ENCODE measurements around the gene OPALIN. TPM values are rescaled to one million over a fixed set of nuclear protein-coding genes. Genes with fewer than 3 reads are reported as not detected.
"Not testable (repeated sequence)": the region's sequence is repeated elsewhere in the genome, so short reads cannot be mapped to it uniquely, and the experiment has no call there.

Gene OPALIN
- total RNA-seq, 1 experiment from 2014 or later = not detected

DNA sequence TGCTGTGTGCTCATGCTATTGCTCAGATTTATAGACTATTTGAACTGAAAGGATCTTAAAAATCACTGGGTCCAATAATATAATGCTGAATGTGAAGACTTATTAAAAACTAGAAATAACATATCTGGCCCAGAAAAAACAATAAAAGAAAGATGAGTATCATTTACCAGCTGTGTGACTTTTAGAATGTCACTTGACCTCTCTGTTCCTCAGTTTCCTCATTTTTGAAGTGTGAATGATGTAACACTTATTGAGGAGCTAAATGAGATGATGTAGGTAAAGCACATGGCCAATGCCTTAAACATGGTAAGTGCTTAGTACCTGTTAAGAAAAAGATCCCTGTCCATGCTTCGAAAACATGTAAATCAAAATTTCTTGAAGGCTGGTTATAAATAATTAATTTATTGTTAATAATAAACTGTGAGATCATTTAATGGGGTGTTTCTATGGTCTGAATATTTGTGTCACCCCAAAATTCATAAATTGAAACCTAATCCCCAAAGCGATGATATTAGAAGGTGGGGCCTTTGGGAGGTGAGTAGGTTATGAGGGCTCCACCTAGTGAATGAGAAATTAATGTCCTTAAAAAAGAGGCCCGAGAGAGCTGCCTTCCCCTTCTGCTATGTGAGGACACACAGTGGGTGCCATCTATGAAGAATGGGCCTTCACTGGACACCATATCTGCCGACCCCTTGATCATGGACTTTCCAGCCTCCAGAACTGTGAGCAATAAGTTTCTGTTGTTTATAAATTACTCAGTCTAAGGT is 41.6 kb downstream of the OPALIN start:
- in situ Hi-C loops (cut with HindIII; ENCODE audit: low pct_unique_long_range_greater_than_20kb, low sequenced_read_pairs) = no loop called here
- no peak for DNase-seq (ENCODE audit: low read depth)

DNA sequence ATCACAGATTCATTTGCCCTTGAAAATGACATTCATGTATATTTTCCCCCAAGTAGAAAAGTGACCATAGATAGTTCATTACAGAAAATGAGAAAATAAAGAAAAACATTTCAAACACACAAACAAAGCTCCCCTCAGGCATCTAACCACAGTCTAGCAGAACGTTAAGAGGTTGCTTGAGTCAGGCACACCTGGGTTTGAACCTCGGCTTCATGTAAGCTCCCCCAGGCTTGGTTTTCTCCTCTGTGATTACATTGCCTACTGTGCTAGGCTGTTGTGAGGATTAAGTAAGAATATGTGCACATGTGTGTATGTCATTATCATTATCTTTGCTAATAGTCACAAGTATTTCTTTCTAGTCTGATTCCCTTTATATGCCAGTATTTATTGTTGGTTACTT is 45.5 kb downstream of the OPALIN start:
- no peak for DNase-seq (ENCODE audit: low read depth)
- in situ Hi-C loops (cut with HindIII; ENCODE audit: low pct_unique_long_range_greater_than_20kb, low sequenced_read_pairs) = no loop called here

DNA sequence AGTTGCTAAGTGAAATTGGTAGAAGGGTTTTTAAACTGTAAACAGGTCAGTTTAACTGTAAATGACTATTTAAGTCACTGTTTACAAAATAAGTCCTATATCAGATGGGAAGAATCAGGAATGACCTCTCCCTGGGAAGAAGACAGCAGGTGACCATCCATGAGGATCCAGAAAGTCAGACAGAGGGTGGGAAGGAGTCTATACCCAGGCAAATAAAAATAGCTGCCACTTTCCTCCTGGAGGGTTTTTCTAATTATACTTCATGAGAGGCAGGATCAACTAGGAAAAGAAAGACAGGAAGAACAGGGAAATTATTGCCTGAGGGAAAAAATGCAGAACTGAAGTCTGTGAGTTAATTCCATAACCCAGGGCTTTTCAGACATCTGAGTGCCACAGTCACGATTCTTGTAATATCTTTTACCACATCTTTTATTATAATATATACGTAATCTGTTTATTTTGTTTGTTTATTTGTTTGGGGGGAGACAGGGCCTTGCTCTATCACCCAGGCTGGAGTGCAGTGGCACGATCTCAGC is 47.6 kb downstream of the OPALIN start:
- in situ Hi-C loops (cut with HindIII; ENCODE audit: low pct_unique_long_range_greater_than_20kb, low sequenced_read_pairs) = no loop called here
- no peak for DNase-seq (ENCODE audit: low read depth)

DNA sequence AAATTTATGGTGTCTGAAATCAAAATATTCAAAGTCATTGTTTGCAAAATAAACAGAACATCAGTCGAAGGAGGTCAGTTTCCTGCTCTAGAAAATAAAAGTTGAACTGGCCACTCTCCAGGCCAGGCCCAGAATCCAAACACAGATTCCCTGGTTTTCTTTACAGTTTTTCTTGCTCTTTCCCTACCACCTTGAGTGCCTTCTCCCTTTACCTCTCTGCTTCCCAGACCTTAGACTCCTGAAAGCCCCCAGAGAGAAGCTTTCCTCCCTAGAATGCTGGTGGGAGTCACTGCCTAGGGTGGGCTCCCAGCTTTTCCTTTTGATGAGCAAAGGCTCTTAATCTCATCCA is 48.5 kb downstream of the OPALIN start:
- no peak for DNase-seq (ENCODE audit: low read depth)
- in situ Hi-C loops (cut with HindIII; ENCODE audit: low pct_unique_long_range_greater_than_20kb, low sequenced_read_pairs) = no loop called here

DNA sequence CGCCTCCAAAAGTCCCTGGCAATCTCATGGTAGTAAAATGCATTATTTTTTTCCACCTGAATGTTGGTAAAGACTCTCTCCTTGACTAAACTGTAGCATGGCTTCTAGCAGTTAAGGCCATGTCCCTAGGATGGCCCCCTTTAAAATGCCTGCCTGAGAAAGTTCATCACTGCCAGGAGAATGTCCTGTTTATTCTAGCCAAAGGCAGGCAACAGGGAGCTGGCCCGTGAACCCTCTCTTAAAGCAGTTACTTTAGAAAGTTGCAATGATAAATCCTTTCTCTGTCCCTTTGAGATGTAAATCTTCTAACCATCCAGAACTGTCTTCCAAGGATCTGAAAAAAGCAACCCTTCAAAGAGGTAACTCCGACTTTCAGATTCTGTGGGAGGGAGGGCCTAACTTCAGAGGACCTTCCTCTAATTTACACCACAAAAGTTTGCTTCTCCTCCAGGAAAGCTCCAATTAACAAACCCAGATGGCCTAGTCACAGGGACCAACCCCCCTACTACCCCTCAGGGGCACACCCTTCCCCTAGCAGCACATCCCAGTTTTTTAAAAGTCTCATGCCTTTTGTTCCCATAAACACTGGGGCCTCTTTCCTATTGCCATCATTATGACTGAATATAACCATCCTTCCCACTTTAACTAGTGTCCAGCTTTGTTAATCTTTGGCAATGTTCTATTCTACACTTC is 49.0 kb downstream of the OPALIN start:
- no peak for DNase-seq (ENCODE audit: low read depth)
- in situ Hi-C loops (cut with HindIII; ENCODE audit: low pct_unique_long_range_greater_than_20kb, low sequenced_read_pairs) = no loop called here

DNA sequence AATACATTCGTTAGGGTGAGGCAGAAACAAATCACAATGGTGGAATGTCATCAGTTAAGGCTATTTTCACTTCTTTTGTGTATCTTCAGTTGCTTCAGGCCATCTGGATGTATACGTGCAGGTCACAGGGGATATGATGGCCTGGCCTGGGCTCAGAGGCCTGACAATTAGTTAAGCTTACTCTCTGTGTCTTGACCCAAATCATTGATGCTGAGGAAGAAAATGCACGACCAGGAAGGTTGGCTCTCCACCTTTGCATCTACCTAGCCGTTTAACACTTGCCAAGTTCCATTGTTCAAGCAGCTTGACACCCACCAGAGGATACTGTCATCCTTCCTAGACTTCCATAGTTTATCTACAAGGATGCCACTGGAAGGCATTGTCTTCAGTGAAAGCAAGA is 49.9 kb downstream of the OPALIN start:
- DNase-seq (ENCODE audit: low read depth); in situ Hi-C loops (cut with HindIII; ENCODE audit: low pct_unique_long_range_greater_than_20kb, low sequenced_read_pairs): not testable (repeated sequence)

DNA sequence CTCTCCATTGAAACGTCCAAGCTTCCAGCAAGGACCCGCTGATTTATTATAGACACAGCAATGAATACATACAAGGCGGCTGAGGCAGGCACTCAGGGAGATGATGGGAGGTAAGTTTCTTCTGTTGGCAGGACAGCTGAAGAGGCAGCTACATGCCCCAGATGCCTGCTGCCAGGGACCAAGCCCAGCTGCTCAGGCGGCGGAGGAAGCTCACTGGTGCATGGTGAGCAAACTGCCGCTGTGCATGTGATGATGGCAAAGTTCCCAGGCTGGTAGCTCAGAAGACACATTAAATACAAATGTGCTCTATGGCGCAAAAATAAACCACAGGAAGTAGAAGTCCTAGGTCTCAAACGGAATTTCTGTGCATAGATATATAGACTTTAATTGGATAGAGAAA is 52.3 kb downstream of the OPALIN start:
- in situ Hi-C loops (cut with HindIII; ENCODE audit: low pct_unique_long_range_greater_than_20kb, low sequenced_read_pairs) = no loop called here
- DNase-seq (ENCODE audit: low read depth) = peak; percentile 33

DNA sequence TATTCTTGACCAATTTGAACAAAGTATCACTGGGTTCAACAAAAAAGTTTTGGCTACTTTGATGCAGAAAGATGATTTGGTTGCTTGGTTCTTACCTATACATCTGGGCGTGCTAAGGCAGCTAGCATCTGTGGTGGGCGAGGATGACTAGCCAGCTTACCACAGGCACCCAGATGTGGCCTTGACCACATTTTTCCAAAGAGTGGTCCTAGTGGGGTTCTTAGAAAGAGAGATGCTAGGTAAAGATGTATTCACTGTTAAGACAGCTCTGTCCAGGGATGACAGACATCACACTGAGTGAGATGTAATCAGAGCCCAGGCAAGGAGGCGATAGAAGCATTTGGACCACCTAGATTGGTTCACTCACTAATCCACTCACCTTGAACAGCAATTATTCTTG is 53.8 kb downstream of the OPALIN start:
- in situ Hi-C loops (cut with HindIII; ENCODE audit: low pct_unique_long_range_greater_than_20kb, low sequenced_read_pairs) = no loop called here
- no peak for DNase-seq (ENCODE audit: low read depth)

DNA sequence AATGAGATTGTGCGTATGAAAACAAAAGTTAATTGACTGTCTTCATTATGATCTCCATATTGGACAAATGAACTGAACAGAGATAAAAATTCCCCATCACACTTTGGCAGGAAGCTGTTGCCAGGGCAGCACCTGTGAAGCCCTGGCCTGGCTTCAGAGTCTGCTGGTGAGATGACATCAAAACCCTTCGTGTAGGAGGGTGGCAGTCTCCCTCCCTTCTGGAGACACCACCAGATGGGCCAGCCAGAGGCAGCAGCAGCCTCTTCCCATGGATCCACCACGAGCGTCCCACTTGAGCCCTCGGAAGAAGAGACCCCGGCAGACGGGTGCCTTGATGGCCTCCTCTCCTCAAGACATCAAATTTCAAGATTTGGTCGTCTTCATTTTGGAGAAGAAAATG is 54.6 kb downstream of the OPALIN start, which contains the start of gene DNTT:
Gene DNTT, plus strand, starts transcription at position 205 of the 400 bp plus-strand sequence. Its CDS starts 64 bp downstream, at position 269.
- no peak for DNase-seq (ENCODE audit: low read depth)
- in situ Hi-C loops (cut with HindIII; ENCODE audit: low pct_unique_long_range_greater_than_20kb, low sequenced_read_pairs) = no loop called here

DNA sequence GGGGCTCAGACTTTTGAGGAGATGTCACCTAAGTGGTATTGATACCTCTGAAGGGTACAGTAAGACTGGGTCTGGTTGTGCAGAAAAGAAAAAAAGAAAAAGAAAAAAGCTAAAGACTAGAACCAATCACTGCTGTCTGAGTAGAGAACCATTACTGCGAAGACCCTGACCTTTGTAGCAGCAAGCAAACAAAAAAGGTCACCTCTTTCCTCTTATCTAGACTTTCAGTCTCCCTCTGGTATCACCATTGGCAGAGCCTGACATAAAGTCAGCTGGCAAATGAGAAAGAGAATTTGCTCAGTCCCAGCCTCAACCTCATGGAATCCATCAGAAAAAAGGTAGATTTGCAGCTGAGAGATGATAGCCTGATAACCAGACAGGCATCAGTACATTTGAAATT is 57.2 kb downstream of the OPALIN start:
- no peak for DNase-seq (ENCODE audit: low read depth)
- in situ Hi-C loops (cut with HindIII; ENCODE audit: low pct_unique_long_range_greater_than_20kb, low sequenced_read_pairs) = no loop called here

DNA sequence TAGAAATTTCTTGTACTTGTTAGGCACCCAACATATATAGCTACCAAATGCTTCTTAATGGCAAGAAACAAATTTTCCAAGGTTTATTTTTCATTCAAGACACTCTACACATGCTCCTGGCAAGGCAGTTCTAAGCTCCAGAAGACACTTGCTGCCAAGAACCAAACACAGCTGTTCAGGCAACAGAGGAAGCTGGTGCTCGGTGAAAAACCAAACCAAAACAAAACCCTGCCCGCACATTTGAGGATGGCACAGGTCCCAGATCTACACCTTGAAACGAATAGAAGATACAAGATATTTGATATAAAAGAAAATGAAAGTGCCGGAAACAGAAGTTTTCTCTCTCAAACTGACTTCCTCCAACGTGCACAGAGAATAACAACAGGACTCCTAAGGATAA is 59.4 kb downstream of the OPALIN start:
- DNase-seq (ENCODE audit: low read depth) = no peak
- in situ Hi-C loops (cut with HindIII; ENCODE audit: low pct_unique_long_range_greater_than_20kb, low sequenced_read_pairs) = no loop called here

DNA sequence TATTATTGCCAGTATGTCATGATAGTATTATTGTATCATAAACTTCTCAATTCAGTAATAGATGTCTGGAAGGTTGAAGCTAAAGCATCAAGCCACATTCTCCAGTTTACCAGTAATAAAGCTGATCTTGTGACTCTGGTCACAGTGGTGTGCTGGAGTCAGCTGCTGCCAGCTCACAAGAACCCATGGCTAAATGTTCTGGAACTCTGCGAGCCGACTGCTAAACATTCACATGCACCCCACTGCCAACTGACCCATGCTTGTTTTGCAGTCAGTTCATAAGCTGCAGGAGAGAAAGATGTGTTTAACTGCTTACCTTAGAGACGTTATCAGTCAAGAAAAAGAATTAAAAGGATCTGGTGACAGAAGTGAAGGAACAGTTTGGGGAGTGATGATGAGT is 60.4 kb downstream of the OPALIN start:
- in situ Hi-C loops (cut with HindIII; ENCODE audit: low pct_unique_long_range_greater_than_20kb, low sequenced_read_pairs) = no loop called here
- no peak for DNase-seq (ENCODE audit: low read depth)

DNA sequence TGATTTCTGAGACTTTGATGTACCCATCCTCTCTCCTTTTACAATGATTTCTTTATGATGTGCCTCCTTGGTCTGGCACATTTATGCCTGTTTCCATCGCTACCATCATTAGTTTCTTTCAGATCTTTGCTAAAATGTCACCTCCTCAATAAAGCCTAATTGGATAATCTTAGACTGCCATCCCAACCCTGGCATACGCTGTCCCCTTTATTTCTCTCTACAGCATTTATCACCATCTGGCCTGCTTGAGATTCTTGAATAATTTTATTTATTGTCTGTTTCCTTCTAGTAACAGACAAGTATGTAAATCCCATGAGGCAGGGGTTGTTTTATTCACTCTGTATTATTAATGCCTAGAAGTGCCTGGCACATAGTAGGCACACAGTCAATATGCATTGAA is 61.3 kb downstream of the OPALIN start:
- no peak for DNase-seq (ENCODE audit: low read depth)
- in situ Hi-C loops (cut with HindIII; ENCODE audit: low pct_unique_long_range_greater_than_20kb, low sequenced_read_pairs) = no loop called here

DNA sequence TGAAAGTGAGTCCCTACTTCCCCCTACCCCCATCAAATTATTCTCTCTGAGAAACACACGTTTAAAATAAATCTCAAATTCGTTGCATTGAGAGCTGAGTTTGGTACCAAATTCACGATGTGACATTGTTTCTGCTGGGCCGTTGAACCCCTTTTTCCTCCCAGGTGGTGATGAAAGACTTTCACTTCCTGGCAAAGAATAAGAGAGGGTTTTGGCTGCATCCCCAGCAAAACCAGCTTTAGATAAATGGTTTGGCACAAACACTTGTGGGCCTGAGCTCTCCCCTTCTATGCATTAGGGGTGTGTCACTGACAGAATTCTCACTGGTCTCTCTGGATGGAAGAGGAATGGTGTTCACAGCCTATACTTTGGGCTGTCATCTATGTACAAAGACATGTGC is 63.3 kb downstream of the OPALIN start:
- in situ Hi-C loops (cut with HindIII; ENCODE audit: low pct_unique_long_range_greater_than_20kb, low sequenced_read_pairs) = no loop called here
- DNase-seq (ENCODE audit: low read depth) = no peak

Other genes with a start within 250 kb of the OPALIN start
- 5.8 and 7.3 TPM in 2 replicates for gene ZNF518A, start 228.7 kb downstream of the OPALIN start, total RNA-seq (2014; rRNA removed; shearing (Covaris generic); ENCODE audit: low replicate concordance)
- gene BLNK, start 87.4 kb downstream of the OPALIN start, total RNA-seq (2014; rRNA removed; shearing (Covaris generic); ENCODE audit: low replicate concordance) = not detected in 2 replicates
- gene DNTT, start 54.6 kb downstream of the OPALIN start, total RNA-seq (2014; rRNA removed; shearing (Covaris generic); ENCODE audit: low replicate concordance) = 0.12 and 0.30 TPM in 2 replicates
- 1.3 and 3.8 TPM in 2 replicates for gene TLL2, start 154.9 kb upstream of the OPALIN start, total RNA-seq (2014; rRNA removed; shearing (Covaris generic); ENCODE audit: low replicate concordance)
- gene TM9SF3, start 228.0 kb upstream of the OPALIN start, total RNA-seq (2014; rRNA removed; shearing (Covaris generic); ENCODE audit: low replicate concordance) = 13.4 and 32.8 TPM in 2 replicates